Measurements from ENCODE around the gene CAV1. TPM values are rescaled to one million over a fixed set of nuclear protein-coding genes. Genes with fewer than 3 reads are reported as not detected.

The CAV1 gene
- total RNA-seq, 4 donors from 2014 or later, result 21.7 to 171 (median 86.8) TPM

GRCh38 chr7:116552602-116553001, 27.8 kb downstream of the CAV1 start:
- DNase-seq, result no peak

DNA sequence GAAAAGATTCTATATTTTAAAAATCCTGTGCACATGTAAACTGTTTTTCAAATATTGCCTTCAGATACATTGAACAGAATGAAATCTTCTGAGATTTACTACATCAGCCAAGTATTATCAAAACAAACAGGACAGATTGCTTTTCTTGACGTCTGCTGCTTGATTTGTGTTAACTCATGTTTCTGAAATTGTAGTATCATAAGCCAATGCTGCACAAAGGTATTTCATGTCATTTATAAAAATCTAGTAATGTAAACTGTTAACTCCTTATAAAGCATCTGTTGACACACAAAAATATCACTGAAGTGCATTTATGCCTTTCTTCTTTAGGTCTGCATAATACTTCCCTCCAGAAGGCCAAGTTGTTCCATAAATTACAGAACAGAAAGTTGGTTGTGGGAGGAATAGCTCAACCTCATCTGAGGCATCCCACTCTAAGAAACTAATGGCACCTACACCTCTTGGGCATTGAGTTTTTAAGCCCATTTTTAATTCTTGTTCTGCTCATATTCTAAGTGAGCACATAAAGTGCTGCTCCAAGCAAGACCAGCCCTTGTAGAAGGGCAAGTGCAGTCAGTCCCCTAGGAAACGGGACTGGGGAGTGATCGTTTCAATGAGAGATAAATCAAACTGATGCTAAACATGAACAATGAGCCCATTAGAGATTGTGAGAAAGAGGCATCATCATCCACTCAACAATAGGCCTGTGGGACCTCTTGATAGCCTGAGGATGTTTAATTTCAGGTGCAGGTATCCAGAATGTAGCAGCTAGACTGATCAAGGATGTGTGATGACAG, 28.5 kb downstream of the CAV1 start:
- peak overlapping the region in 3 of 4 donors; percentile 12 to 70 (median 43) for H3K27ac ChIP-seq
- intact Hi-C loops (cut with DNase I), result no loop called here
- peaks cover 0 to 12% (median 0%) of the 10 kb centered on the region in 3 donors for H3K36me3 ChIP-seq
- peaks cover 0 to 49% (median 23%) of the 10 kb centered on the region in 3 donors for H3K4me1 ChIP-seq
- TF ChIP-seq CTCF (IDR thresholded peaks at IDR 0.05) (no peak), POLR2A (IDR thresholded peaks at IDR 0.05) (no peak)
- H3K4me3 ChIP-seq, result no peak overlapping the region
- 56 to 69% methylated on average over 3 of the region's 3 CpGs for WGBS, 2 donors
- no peaks in the 10 kb centered on the region for H3K9me3 ChIP-seq
- H3K27me3 ChIP-seq, result no peaks in the 10 kb centered on the region
- no peak for DNase-seq

More at GRCh38 chr7:116552602-116553001, 27.8 kb downstream of the CAV1 start:
- H3K4me1 ChIP-seq, result peaks cover 0 to 49% (median 26%) of the 10 kb centered on the region in 3 donors
- H3K4me3 ChIP-seq, result no peak overlapping the region
- H3K27ac ChIP-seq, result peak overlapping the region in 2 of 4 donors; percentile 25 to 31
- WGBS, 2 donors, result 18 to 21% methylated on average over 1 of the region's 1 CpG
- intact Hi-C loops (cut with DNase I), result no loop called here
- H3K9me3 ChIP-seq, result no peaks in the 10 kb centered on the region
- H3K27me3 ChIP-seq, result no peaks in the 10 kb centered on the region
- peaks cover 0 to 12% (median 0%) of the 10 kb centered on the region in 3 donors for H3K36me3 ChIP-seq
- TF ChIP-seq CTCF (IDR thresholded peaks at IDR 0.05) (no peak), POLR2A (IDR thresholded peaks at IDR 0.05) (no peak)

- TF ChIP-seq POLR2A (IDR thresholded peaks at IDR 0.05), result no peak
- TF ChIP-seq CTCF (IDR thresholded peaks at IDR 0.05), result no peak
Observed at GRCh38 chr7:116554436-116554835, 29.6 kb downstream of the CAV1 start.

GRCh38 chr7:116554911-116555310, 30.1 kb downstream of the CAV1 start:
- Histone ChIP-seq H3K27me3 (no peaks in the 10 kb centered on the region), H3K27ac (peak overlapping the region in 3 of 4 donors; percentile 0 to 70 (median 61)), H3K9me3 (no peaks in the 10 kb centered on the region), H3K4me1 (peaks cover 0 to 50% (median 22%) of the 10 kb centered on the region in 3 donors), H3K4me3 (no peak overlapping the region), H3K36me3 (peaks cover 0 to 26% (median 0%) of the 10 kb centered on the region in 3 donors)
- no peak for DNase-seq
- TF ChIP-seq CTCF (IDR thresholded peaks at IDR 0.05) (no peak), POLR2A (IDR thresholded peaks at IDR 0.05) (no peak)
- intact Hi-C loops (cut with DNase I), result no loop called here
- 65 to 71% methylated on average over 2 to 4 of the region's 4 CpGs for WGBS, 2 donors

More at GRCh38 chr7:116554436-116554835, 29.6 kb downstream of the CAV1 start:
- DNase-seq, result no peak
- Histone ChIP-seq H3K4me3 (no peak overlapping the region), H3K4me1 (peaks cover 0 to 49% (median 22%) of the 10 kb centered on the region in 3 donors), H3K36me3 (peaks cover 0 to 22% (median 0%) of the 10 kb centered on the region in 3 donors), H3K27me3 (no peaks in the 10 kb centered on the region), H3K27ac (peak overlapping the region in 2 of 4 donors; percentile 61 to 70), H3K9me3 (no peaks in the 10 kb centered on the region)
- intact Hi-C loops (cut with DNase I), result no loop called here

DNA sequence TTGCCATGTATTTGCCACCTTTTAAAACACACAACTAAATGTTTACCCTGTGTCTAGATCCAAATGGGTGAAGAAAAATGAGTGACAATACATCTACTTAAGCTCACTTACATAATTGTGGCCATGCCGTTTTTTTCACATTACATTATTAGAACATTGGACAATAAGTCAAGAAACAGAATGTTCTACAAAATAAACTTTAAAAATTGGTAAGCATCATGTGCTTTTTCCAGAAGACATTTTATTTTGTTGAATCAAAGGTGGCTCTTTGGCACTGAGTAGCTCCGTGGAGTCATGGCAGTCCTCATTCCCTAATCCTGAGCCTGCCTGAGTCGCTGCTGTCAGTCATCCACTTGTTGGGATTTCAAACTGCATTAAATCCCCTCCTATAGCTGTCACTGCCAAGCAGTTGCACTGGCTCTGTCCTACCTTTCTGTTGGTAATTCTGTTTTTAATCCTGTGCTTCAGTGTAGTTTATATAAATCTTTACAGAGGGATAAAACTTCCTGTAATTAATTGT, 32.3 kb downstream of the CAV1 start:
- Histone ChIP-seq H3K9me3 (no peaks in the 10 kb centered on the region), H3K4me1 (peaks cover 0 to 51% (median 20%) of the 10 kb centered on the region in 3 donors), H3K27ac (peak overlapping the region in 3 of 4 donors; percentile 50 to 56 (median 52)), H3K4me3 (no peak overlapping the region), H3K36me3 (peaks cover 0 to 23% (median 0%) of the 10 kb centered on the region in 3 donors), H3K27me3 (no peaks in the 10 kb centered on the region)
- WGBS, 2 donors, result 44 to 51% methylated on average over 3 of the region's 3 CpGs
- intact Hi-C loops (cut with DNase I), result no loop called here
- TF ChIP-seq POLR2A (IDR thresholded peaks at IDR 0.05) (no peak), CTCF (IDR thresholded peaks at IDR 0.05) (no peak)
- no peak for DNase-seq
